GM12878 (cell line): ENCODE measurements around the gene FAS.

ENCODE experiments used
- FOXM1 ChIP-seq: IDR thresholded peaks from 2 replicates; pipeline ENCODE4 v1.6.1; 2012; ENCODE audit warnings: low read depth, mild to moderate bottlenecking, inconsistent platforms, low read length, moderate library complexity
- NFYB ChIP-seq: IDR thresholded peaks from 2 replicates; pipeline ENCODE4 v1.6.1; 2011; ENCODE audit warnings: low read depth, mild to moderate bottlenecking, low read length, improper control_type of control experiment, moderate library complexity; ENCODE audit not compliant: insufficient read depth
- TF ChIP-seq, protein P1 (sequence below): fragments of 450-650 bp; IDR thresholded peaks from 2 replicates; pipeline ENCODE4 v1.6.1; 2017; ENCODE audit warnings: mild to moderate bottlenecking, moderate library complexity
- TF ChIP-seq, protein P2 (sequence below): IDR thresholded peaks from 2 replicates; pipeline ENCODE4 v1.6.1; 2011; ENCODE audit warnings: borderline replicate concordance, low read depth, mild to moderate bottlenecking, moderate library complexity, low read length; ENCODE audit not compliant: insufficient read depth, poor library complexity, severe bottlenecking

DNA sequence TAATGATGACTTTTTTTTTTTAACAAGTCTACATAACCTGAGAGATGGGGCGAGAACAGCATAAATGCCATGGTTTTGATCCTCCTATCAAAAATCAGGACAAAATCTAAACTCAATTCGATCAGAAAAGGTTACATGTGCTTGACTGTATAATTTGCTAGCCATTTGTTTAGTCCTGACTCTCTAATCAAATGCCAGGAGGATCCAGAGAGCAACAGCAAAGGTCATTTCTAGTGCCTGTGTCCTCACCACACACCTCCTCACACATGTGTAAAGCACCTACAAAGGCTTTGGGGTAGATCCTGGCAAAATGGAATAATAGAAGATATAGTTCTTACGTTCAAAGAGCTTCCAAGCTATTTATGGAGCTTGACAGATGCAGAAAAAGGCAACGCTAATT lies 11.0 kb upstream of the FAS start:
- TF ChIP-seq, protein P1, sequence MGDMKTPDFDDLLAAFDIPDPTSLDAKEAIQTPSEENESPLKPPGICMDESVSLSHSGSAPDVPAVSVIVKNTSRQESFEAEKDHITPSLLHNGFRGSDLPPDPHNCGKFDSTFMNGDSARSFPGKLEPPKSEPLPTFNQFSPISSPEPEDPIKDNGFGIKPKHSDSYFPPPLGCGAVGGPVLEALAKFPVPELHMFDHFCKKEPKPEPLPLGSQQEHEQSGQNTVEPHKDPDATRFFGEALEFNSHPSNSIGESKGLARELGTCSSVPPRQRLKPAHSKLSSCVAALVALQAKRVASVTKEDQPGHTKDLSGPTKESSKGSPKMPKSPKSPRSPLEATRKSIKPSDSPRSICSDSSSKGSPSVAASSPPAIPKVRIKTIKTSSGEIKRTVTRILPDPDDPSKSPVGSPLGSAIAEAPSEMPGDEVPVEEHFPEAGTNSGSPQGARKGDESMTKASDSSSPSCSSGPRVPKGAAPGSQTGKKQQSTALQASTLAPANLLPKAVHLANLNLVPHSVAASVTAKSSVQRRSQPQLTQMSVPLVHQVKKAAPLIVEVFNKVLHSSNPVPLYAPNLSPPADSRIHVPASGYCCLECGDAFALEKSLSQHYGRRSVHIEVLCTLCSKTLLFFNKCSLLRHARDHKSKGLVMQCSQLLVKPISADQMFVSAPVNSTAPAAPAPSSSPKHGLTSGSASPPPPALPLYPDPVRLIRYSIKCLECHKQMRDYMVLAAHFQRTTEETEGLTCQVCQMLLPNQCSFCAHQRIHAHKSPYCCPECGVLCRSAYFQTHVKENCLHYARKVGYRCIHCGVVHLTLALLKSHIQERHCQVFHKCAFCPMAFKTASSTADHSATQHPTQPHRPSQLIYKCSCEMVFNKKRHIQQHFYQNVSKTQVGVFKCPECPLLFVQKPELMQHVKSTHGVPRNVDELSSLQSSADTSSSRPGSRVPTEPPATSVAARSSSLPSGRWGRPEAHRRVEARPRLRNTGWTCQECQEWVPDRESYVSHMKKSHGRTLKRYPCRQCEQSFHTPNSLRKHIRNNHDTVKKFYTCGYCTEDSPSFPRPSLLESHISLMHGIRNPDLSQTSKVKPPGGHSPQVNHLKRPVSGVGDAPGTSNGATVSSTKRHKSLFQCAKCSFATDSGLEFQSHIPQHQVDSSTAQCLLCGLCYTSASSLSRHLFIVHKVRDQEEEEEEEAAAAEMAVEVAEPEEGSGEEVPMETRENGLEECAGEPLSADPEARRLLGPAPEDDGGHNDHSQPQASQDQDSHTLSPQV = no peak
- TF ChIP-seq FOXM1 (no peak), NFYB (no peak)
- TF ChIP-seq, protein P2, sequence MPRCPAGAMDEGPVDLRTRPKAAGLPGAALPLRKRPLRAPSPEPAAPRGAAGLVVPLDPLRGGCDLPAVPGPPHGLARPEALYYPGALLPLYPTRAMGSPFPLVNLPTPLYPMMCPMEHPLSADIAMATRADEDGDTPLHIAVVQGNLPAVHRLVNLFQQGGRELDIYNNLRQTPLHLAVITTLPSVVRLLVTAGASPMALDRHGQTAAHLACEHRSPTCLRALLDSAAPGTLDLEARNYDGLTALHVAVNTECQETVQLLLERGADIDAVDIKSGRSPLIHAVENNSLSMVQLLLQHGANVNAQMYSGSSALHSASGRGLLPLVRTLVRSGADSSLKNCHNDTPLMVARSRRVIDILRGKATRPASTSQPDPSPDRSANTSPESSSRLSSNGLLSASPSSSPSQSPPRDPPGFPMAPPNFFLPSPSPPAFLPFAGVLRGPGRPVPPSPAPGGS = no peak
